WI38 (cell line): ENCODE data around the gene APBB1IP.
"Not testable (repeated sequence)": the region's sequence is repeated elsewhere in the genome, so short reads cannot be mapped to it uniquely, and the experiment has no call there.

Experiments used
- H3K4me3 ChIP-seq: 2 replicates; pipeline ENCODE4 v1.5.1; 2011; ENCODE audit warnings: low read depth, mild to moderate bottlenecking, control low read depth, low read length
- CTCF ChIP-seq: IDR thresholded peaks from 2 replicates; pipeline ENCODE4 v1.5.1; 2012; ENCODE audit warnings: low read depth, mild to moderate bottlenecking, control low read depth, low read length

Gene APBB1IP

GRCh38 chr10:26499426-26499825 is 61.3 kb downstream of the APBB1IP start:
- no peak for TF ChIP-seq CTCF
- H3K4me3 ChIP-seq: no peak overlapping the region

GRCh38 chr10:26502986-26503385 is 64.8 kb downstream of the APBB1IP start:
- no peak overlapping the region for H3K4me3 ChIP-seq
- no peak for TF ChIP-seq CTCF

- no peak overlapping the region for H3K4me3 ChIP-seq
- no peak for TF ChIP-seq CTCF
These were observed 65.8 kb downstream of the APBB1IP start for GRCh38 chr10:26503911-26504310.

- H3K4me3 ChIP-seq: not testable (repeated sequence)
These were observed 66.3 kb downstream of the APBB1IP start for GRCh38 chr10:26504429-26504828.

GRCh38 chr10:26505491-26505890 is 67.3 kb downstream of the APBB1IP start:
- no peak for TF ChIP-seq CTCF
- no peak overlapping the region for H3K4me3 ChIP-seq

- TF ChIP-seq CTCF: no peak
These were observed 68.6 kb downstream of the APBB1IP start for GRCh38 chr10:26506736-26507135.

GRCh38 chr10:26507441-26507840 is 69.3 kb downstream of the APBB1IP start:
- no peak for TF ChIP-seq CTCF

More at GRCh38 chr10:26506736-26507135, 68.6 kb downstream of the APBB1IP start:
- H3K4me3 ChIP-seq: no peak overlapping the region

GRCh38 chr10:26508016-26508415 is 69.9 kb downstream of the APBB1IP start:
- TF ChIP-seq CTCF: no peak
- no peak overlapping the region for H3K4me3 ChIP-seq

More at GRCh38 chr10:26507441-26507840, 69.3 kb downstream of the APBB1IP start:
- H3K4me3 ChIP-seq: no peak overlapping the region
